Endothelial cell of hepatic sinusoid (primary cell): Measurements from ENCODE around the gene TNFSF13B.
"Not testable (repeated sequence)": the region's sequence is repeated elsewhere in the genome, so short reads cannot be mapped to it uniquely, and the experiment has no call there.

Source experiments
- in situ Hi-C: cut with HindIII; loops from 2 replicates; pipeline ENCODE4 v1.10.0; 2017; ENCODE audit warnings: low sequenced_read_pairs

The TNFSF13B gene

GRCh38 chr13:108269601-108270328, at the start of gene TNFSF13B:
TNFSF13B (plus strand) TSS chr13:108269718; CDS start chr13:108269896, 178 bp downstream.
- in situ Hi-C loops = loop anchor here (5.0 kb wide), 1 partner anchor 68 kb away; no protein-coding TSS in a partner anchor

- in situ Hi-C loops = no loop called here
Observed at GRCh38 chr13:108220041-108220440, 49.5 kb upstream of the TNFSF13B start.

- in situ Hi-C loops = no loop called here
Observed at GRCh38 chr13:108223687-108224503, 45.6 kb upstream of the TNFSF13B start.

- in situ Hi-C loops = no loop called here
Observed at GRCh38 chr13:108225440-108225839, 44.1 kb upstream of the TNFSF13B start.

GRCh38 chr13:108226184-108226583, 43.3 kb upstream of the TNFSF13B start:
- in situ Hi-C loops = no loop called here

GRCh38 chr13:108227651-108228272, 41.8 kb upstream of the TNFSF13B start:
- in situ Hi-C loops = no loop called here

GRCh38 chr13:108230377-108230776, 39.1 kb upstream of the TNFSF13B start:
- in situ Hi-C loops = no loop called here

- in situ Hi-C loops = no loop called here
Observed at GRCh38 chr13:108249150-108249549, 20.4 kb upstream of the TNFSF13B start.

- in situ Hi-C loops = no loop called here
Observed at GRCh38 chr13:108257248-108257647, 12.3 kb upstream of the TNFSF13B start.

GRCh38 chr13:108263621-108264355, 5.7 kb upstream of the TNFSF13B start:
- in situ Hi-C loops = no loop called here

GRCh38 chr13:108266321-108266990, 3.1 kb upstream of the TNFSF13B start:
- in situ Hi-C loops = no loop called here

GRCh38 chr13:108267347-108267746, 2.2 kb upstream of the TNFSF13B start:
- in situ Hi-C loops = no loop called here

GRCh38 chr13:108267855-108268254, 1.7 kb upstream of the TNFSF13B start:
- in situ Hi-C loops = not testable (repeated sequence)

- in situ Hi-C loops = no loop called here
Observed at GRCh38 chr13:108268466-108269112, 929 bp upstream of the TNFSF13B start.

- in situ Hi-C loops = loop anchor here (5.0 kb wide), 1 partner anchor 67 kb away; no protein-coding TSS in a partner anchor
Observed at GRCh38 chr13:108270442-108270841, 924 bp downstream of the TNFSF13B start.

GRCh38 chr13:108272333-108272732, 2.8 kb downstream of the TNFSF13B start:
- in situ Hi-C loops = loop anchor here (5.0 kb wide), 1 partner anchor 65 kb away; no protein-coding TSS in a partner anchor

GRCh38 chr13:108273429-108274118, 4.1 kb downstream of the TNFSF13B start:
- in situ Hi-C loops = loop anchor here (5.0 kb wide), 1 partner anchor 64 kb away; no protein-coding TSS in a partner anchor

- in situ Hi-C loops = loop anchor here (5.0 kb wide), 1 partner anchor 63 kb away; no protein-coding TSS in a partner anchor
Observed at GRCh38 chr13:108274718-108275117, 5.2 kb downstream of the TNFSF13B start.

- in situ Hi-C loops = no loop called here
Observed at GRCh38 chr13:108276060-108276459, 6.5 kb downstream of the TNFSF13B start.
